GM23338 (cell line): ENCODE data around the gene MIR17HG. TPM values are rescaled to one million over a fixed set of nuclear protein-coding genes. Genes with fewer than 3 reads are reported as not detected.

Experiments used
- ATAC-seq: fragments of 200-7000 bp; cut with Tn5 transposase; 3 replicates; pipeline ENCODE4 v1.9.1; 2020
- DNase-seq: peaks from one replicate; pipeline ENCODE4 v3.0.0-alpha.2; 2015; ENCODE audit warnings: low spot score
- H2AFZ ChIP-seq: fragments of 200-600 bp; sonication (generic); 2 replicates; pipeline ENCODE4 v1.8.0; 2016; ENCODE audit warnings: antibody characterized with exemption, mild to moderate bottlenecking, moderate library complexity
- H3F3A ChIP-seq: fragments of 200-600 bp; sonication (generic); replicated peaks from 2 replicates; pipeline ENCODE4 v1.8.0; 2017; ENCODE audit warnings: antibody characterized with exemption, mixed run types, low read depth
- H3K27ac ChIP-seq: fragments of 200-600 bp; sonication (generic); 2 replicates; pipeline ENCODE4 v1.6.1; 2016; ENCODE audit warnings: low read depth
- H3K27me3 ChIP-seq: fragments of 200-600 bp; sonication (generic); 2 replicates; pipeline ENCODE4 v1.8.0; 2016; ENCODE audit warnings: mild to moderate bottlenecking, mixed run types, moderate library complexity; ENCODE audit not compliant: insufficient read depth
- H3K36me3 ChIP-seq: fragments of 200-600 bp; sonication (generic); 2 replicates; pipeline ENCODE4 v1.8.0; 2016; ENCODE audit warnings: mild to moderate bottlenecking; ENCODE audit not compliant: insufficient read depth
- H3K4me1 ChIP-seq: fragments of 200-600 bp; sonication (generic); 2 replicates; pipeline ENCODE4 v1.8.0; 2016; ENCODE audit warnings: mild to moderate bottlenecking, moderate library complexity; ENCODE audit not compliant: insufficient read depth
- H3K4me2 ChIP-seq: fragments of 200-600 bp; sonication (generic); 2 replicates; pipeline ENCODE4 v1.7.1; 2017; ENCODE audit warnings: mixed run types
- H3K4me3 ChIP-seq: fragments of 200-600 bp; sonication (generic); 2 replicates; pipeline ENCODE4 v1.6.1; 2016; ENCODE audit warnings: mixed run types
- H3K79me2 ChIP-seq: fragments of 200-600 bp; sonication (generic); replicated peaks from 2 replicates; pipeline ENCODE4 v1.8.0; 2017; ENCODE audit warnings: mild to moderate bottlenecking; ENCODE audit not compliant: insufficient read depth
- H3K9me2 ChIP-seq: fragments of 200-600 bp; sonication (generic); 2 replicates; pipeline ENCODE4 v1.8.0; 2017; ENCODE audit not compliant: insufficient read depth
- H4K20me1 ChIP-seq: fragments of 200-600 bp; sonication (generic); replicated peaks from 2 replicates; pipeline ENCODE4 v1.8.0; 2017; ENCODE audit warnings: mild to moderate bottlenecking; ENCODE audit not compliant: insufficient read depth
- H3K27ac Mint-ChIP-seq: 2 replicates; pipeline ENCODE4 v1.8.0; 2020; ENCODE audit warnings: inconsistent platforms, mild to moderate bottlenecking, moderate library complexity, mixed read lengths
- H3K27me3 Mint-ChIP-seq: 3 replicates; pipeline ENCODE4 v1.8.0; 2022; ENCODE audit warnings: low read depth, mild to moderate bottlenecking, moderate library complexity, mixed read lengths, inconsistent platforms; ENCODE audit not compliant: insufficient read depth, poor library complexity
- H3K36me3 Mint-ChIP-seq: 3 replicates; pipeline ENCODE4 v1.8.0; 2021; ENCODE audit warnings: low read depth, mild to moderate bottlenecking, inconsistent platforms, moderate library complexity, mixed read lengths
- H3K4me1 Mint-ChIP-seq: 3 replicates; pipeline ENCODE4 v1.8.0; 2020; ENCODE audit warnings: mild to moderate bottlenecking, inconsistent platforms, mixed read lengths
- H3K4me3 Mint-ChIP-seq: 3 replicates; pipeline ENCODE4 v1.8.0; 2021; ENCODE audit warnings: moderate library complexity, mild to moderate bottlenecking, inconsistent platforms, mixed read lengths
- H3K9me3 Mint-ChIP-seq: 3 replicates; pipeline ENCODE4 v1.8.0; 2020; ENCODE audit warnings: moderate library complexity, mild to moderate bottlenecking, inconsistent platforms, mixed read lengths
- CREB1 ChIP-seq: fragments of 250-450 bp; sonication (Bioruptor Pico); IDR thresholded peaks from 2 replicates; pipeline ENCODE4 v1.5.0; 2020; ENCODE audit warnings: low read depth, mild to moderate bottlenecking, moderate library complexity
- CTCF ChIP-seq, 2 experiments: fragments of 200-600 bp in 1 of 2; sonication (generic) in 1 of 2; conservative IDR thresholded peaks; 2 replicates each; pipeline versions ENCODE4 v1.5.1 to v1.6.1; 2016 to 2017; ENCODE audit warnings: antibody characterized with exemption in 2 of 2, low read depth in 2 of 2, mild to moderate bottlenecking in 2 of 2, moderate library complexity in 1 of 2
- ETS1 ChIP-seq: IDR thresholded peaks from 2 replicates; pipeline ENCODE4 v1.6.1; 2016; ENCODE audit warnings: antibody characterized with exemption
- EZH2phosphoT487 ChIP-seq: fragments of 200-600 bp; sonication (generic); IDR thresholded peaks from one replicate; pipeline ENCODE4 v1.8.1; 2018; ENCODE audit warnings: antibody characterized with exemption; ENCODE audit not compliant: unreplicated experiment
- POLR2AphosphoS5 ChIP-seq: IDR thresholded peaks from 2 replicates; pipeline ENCODE4 v1.6.1; 2016; ENCODE audit warnings: antibody characterized with exemption, low read depth
- REST ChIP-seq: IDR thresholded peaks from one replicate; pipeline ENCODE4 v1.6.1; 2018; ENCODE audit warnings: antibody characterized with exemption; ENCODE audit not compliant: unreplicated experiment
- STAT1 ChIP-seq: IDR thresholded peaks from one replicate; pipeline ENCODE4 v1.6.1; 2016; ENCODE audit warnings: antibody characterized with exemption; ENCODE audit not compliant: unreplicated experiment
- ZNF114 ChIP-seq: fragments of 250-450 bp; sonication (Bioruptor Pico); IDR thresholded peaks from 2 replicates; pipeline ENCODE4 v1.5.0; 2020; ENCODE audit warnings: mild to moderate bottlenecking, moderate library complexity
- ZNF462 ChIP-seq: fragments of 250-450 bp; sonication (Bioruptor Pico); IDR thresholded peaks from 2 replicates; pipeline ENCODE4 v1.5.0; 2020; ENCODE audit warnings: mild to moderate bottlenecking, moderate library complexity
- polyA plus RNA-seq: library from polyadenylated mRNA; unstranded; fragments of >200 nt; fragmentation: Nextera tagmentation; extraction: Ambion mirVana; gene quantifications from 2 replicates; pipeline ENCODE4 v1.2.1, GENCODE V29; 2016
- total RNA-seq: library from RNA; depleted of rRNA; stranded (reverse); fragments of >200 nt; shearing (Covaris generic); gene quantifications from 2 replicates; pipeline ENCODE4 v1.2.3, GENCODE V29; 2014

The MIR17HG gene
- total and polyA plus RNA-seq, 2 experiments from 2014 or later = 14.8 to 46.0 TPM

GRCh38 chr13:91328726-91329125 is 18.8 kb upstream of the MIR17HG start:
- Histone ChIP-seq H3K4me3 (no peak overlapping the region), H4K20me1 (no peaks in the 10 kb centered on the region), H3F3A (no peaks in the 10 kb centered on the region), H3K9me2 (no peaks in the 10 kb centered on the region), H3K4me2 (no peak overlapping the region), H3K79me2 (no peaks in the 10 kb centered on the region), H2AFZ (no peak overlapping the region), H3K4me1 (no peaks in the 10 kb centered on the region), H3K27me3 (no peaks in the 10 kb centered on the region), H3K27ac (no peak overlapping the region), H3K36me3 (no peaks in the 10 kb centered on the region)
- no peaks in the 10 kb centered on the region for H3K36me3 Mint-ChIP-seq
- no peaks in the 10 kb centered on the region for H3K27me3 Mint-ChIP-seq
- no peak overlapping the region for H3K4me3 Mint-ChIP-seq
- no peak overlapping the region for H3K27ac Mint-ChIP-seq
- no peaks in the 10 kb centered on the region for H3K4me1 Mint-ChIP-seq
- no peaks in the 10 kb centered on the region for H3K9me3 Mint-ChIP-seq
- ATAC-seq (no peak), DNase-seq (no peak)
- TF ChIP-seq REST (no peak), POLR2AphosphoS5 (no peak), CTCF (conservative IDR thresholded peaks at IDR 0.05; ENCODE audit: low read depth in 2 of 2) (no peak), CREB1 (no peak), STAT1 (no peak), ZNF462 (no peak), EZH2phosphoT487 (no peak), ETS1 (no peak), ZNF114 (CRISPR knock-in tag) (no peak)
